ENCODE measurements around the gene TOPORS.
A peak's percentile ranks its signal among the peaks of the same experiment; 100 is the strongest.
"Not testable (repeated sequence)": the region's sequence is repeated elsewhere in the genome, so short reads cannot be mapped to it uniquely, and the experiment has no call there.

The TOPORS gene

GRCh38 chr9:32552172-32552872 is at the start of gene TOPORS, which contains the start of gene SMIM27:
TSS of gene TOPORS (minus strand) at chr9:32552586. CDS start at chr9:32552436, 150 bp downstream.
TSS of gene SMIM27 (plus strand) at chr9:32552327. CDS start at chr9:32552435, 108 bp downstream.
- DNase-seq (ENCODE audit: low read depth in 1 of 2, low spot score in 1 of 2), result peak; percentile 74 to 86

GRCh38 chr9:32599021-32599420 is 46.6 kb upstream of the TOPORS start:
- not testable (repeated sequence) for DNase-seq (ENCODE audit: low read depth in 1 of 2, low spot score in 1 of 2)

- no peak for DNase-seq (ENCODE audit: low read depth in 1 of 2, low spot score in 1 of 2)
These were observed 44.5 kb upstream of the TOPORS start for GRCh38 chr9:32596936-32597335.

GRCh38 chr9:32596096-32596865 is 43.9 kb upstream of the TOPORS start:
- no peak for DNase-seq (ENCODE audit: low read depth in 1 of 2, low spot score in 1 of 2)

GRCh38 chr9:32590898-32591297 is 38.5 kb upstream of the TOPORS start:
- no peak for DNase-seq (ENCODE audit: low read depth in 1 of 2, low spot score in 1 of 2)

GRCh38 chr9:32590476-32590875 is 38.1 kb upstream of the TOPORS start:
- DNase-seq (ENCODE audit: low read depth in 1 of 2, low spot score in 1 of 2), result no peak

GRCh38 chr9:32589083-32589723 is 36.8 kb upstream of the TOPORS start:
- DNase-seq (ENCODE audit: low read depth in 1 of 2, low spot score in 1 of 2), result no peak

- DNase-seq (ENCODE audit: low read depth in 1 of 2, low spot score in 1 of 2), result no peak
These were observed 35.5 kb upstream of the TOPORS start for GRCh38 chr9:32587901-32588300.

GRCh38 chr9:32584784-32585183 is 32.4 kb upstream of the TOPORS start:
- DNase-seq (ENCODE audit: low read depth in 1 of 2, low spot score in 1 of 2), result no peak

GRCh38 chr9:32581512-32582143 is 29.2 kb upstream of the TOPORS start:
- no peak for DNase-seq (ENCODE audit: low read depth in 1 of 2, low spot score in 1 of 2)

- no peak for DNase-seq (ENCODE audit: low read depth in 1 of 2, low spot score in 1 of 2)
These were observed 28.4 kb upstream of the TOPORS start for GRCh38 chr9:32580631-32581300.

- peak; percentile 62 to 76 for DNase-seq (ENCODE audit: low read depth in 1 of 2, low spot score in 1 of 2)
These were observed 27.4 kb upstream of the TOPORS start for GRCh38 chr9:32579706-32580331.

GRCh38 chr9:32578976-32579375 is 26.6 kb upstream of the TOPORS start:
- DNase-seq (ENCODE audit: low read depth in 1 of 2, low spot score in 1 of 2), result no peak

- no peak for DNase-seq (ENCODE audit: low read depth in 1 of 2, low spot score in 1 of 2)
These were observed 24.9 kb upstream of the TOPORS start for GRCh38 chr9:32577316-32577715.

- no peak for DNase-seq (ENCODE audit: low read depth in 1 of 2, low spot score in 1 of 2)
These were observed 22.5 kb upstream of the TOPORS start for GRCh38 chr9:32574858-32575257.

GRCh38 chr9:32573821-32574220 is 21.4 kb upstream of the TOPORS start:
- DNase-seq (ENCODE audit: low read depth in 1 of 2, low spot score in 1 of 2), result no peak

- peak; percentile 91 to 93 for DNase-seq (ENCODE audit: low read depth in 1 of 2, low spot score in 1 of 2)
These were observed 20.6 kb upstream of the TOPORS start, which contains the start of gene NDUFB6 for GRCh38 chr9:32572900-32573523. TSS of gene NDUFB6 (minus strand) at chr9:32573159. CDS start at chr9:32573060, 99 bp downstream.

- peak; percentile 42 to 52 for DNase-seq (ENCODE audit: low read depth in 1 of 2, low spot score in 1 of 2)
These were observed 19.8 kb upstream of the TOPORS start for GRCh38 chr9:32571969-32572899.

- no peak for DNase-seq (ENCODE audit: low read depth in 1 of 2, low spot score in 1 of 2)
These were observed 17.9 kb upstream of the TOPORS start for GRCh38 chr9:32570262-32570661.
